Fibroblast of pulmonary artery (primary cell): ENCODE data around the gene KRTAP5-6.

ENCODE experiments used
- DNase-seq: peaks from one replicate; pipeline ENCODE4 v3.0.0-alpha.2; 2010; ENCODE audit warnings: low read depth
- H3K4me3 ChIP-seq: replicated peaks from 2 replicates; pipeline ENCODE4 v1.5.1; 2011; ENCODE audit warnings: low read depth, mild to moderate bottlenecking, control low read depth, low read length, moderate library complexity
- TF ChIP-seq, protein P1 (sequence below): IDR thresholded peaks from 2 replicates; pipeline ENCODE4 v1.5.1; 2011; ENCODE audit warnings: mild to moderate bottlenecking, control low read depth, low read length, inconsistent platforms; ENCODE audit errors: missing control alignments

The KRTAP5-6 gene

DNA sequence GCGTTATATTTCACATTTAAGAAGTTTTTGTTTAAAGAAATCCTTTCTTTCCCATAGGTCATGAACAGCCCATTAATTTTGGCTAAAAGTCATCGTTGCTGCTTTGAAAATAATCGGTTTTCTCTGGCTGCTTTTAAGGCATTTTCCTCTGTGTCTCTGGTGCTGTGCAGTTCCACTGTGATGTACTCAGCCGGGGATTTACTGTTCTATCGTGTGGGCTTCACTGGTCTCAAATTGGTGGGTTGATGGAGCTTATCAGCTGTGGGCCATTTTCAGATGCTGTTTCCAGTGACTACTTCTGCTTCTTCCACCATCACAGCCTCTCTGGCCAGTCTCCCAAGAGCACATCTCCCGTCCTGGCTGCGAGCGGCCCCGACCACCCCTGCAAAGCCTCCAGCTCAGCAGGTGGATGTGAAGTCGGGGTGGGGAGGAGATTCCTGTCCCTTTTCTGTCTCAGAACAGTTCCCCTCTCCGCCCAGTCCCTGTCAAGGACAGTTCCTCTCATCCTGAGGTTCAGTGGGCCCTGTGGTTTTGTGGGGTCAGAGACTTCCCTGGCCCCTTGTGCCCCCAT lies 33.1 kb downstream of the KRTAP5-6 start:
- TF ChIP-seq, protein P1, sequence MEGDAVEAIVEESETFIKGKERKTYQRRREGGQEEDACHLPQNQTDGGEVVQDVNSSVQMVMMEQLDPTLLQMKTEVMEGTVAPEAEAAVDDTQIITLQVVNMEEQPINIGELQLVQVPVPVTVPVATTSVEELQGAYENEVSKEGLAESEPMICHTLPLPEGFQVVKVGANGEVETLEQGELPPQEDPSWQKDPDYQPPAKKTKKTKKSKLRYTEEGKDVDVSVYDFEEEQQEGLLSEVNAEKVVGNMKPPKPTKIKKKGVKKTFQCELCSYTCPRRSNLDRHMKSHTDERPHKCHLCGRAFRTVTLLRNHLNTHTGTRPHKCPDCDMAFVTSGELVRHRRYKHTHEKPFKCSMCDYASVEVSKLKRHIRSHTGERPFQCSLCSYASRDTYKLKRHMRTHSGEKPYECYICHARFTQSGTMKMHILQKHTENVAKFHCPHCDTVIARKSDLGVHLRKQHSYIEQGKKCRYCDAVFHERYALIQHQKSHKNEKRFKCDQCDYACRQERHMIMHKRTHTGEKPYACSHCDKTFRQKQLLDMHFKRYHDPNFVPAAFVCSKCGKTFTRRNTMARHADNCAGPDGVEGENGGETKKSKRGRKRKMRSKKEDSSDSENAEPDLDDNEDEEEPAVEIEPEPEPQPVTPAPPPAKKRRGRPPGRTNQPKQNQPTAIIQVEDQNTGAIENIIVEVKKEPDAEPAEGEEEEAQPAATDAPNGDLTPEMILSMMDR = no peak
- DNase-seq = no peak

DNA sequence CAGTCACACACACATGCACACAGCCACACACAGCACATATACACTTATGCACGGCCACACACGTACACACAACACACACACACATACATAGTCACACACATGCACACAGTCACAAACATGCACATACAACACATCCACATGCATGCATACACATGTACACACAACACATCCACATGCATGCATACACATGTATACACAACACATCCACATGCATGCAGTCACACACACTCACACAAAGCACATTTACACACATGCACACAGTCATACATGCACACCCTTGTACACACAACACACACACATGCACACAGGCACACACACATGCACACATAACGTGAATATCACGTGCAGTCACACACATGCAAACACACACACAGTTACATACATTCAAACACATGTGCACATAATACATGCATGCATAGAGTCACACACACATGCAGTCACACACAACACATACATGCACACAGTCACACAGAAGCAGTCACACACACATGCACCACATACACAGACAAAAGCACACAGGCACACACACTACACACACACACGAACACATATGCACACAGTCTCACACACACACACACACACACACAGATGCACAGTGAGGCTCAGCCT lies 34.6 kb downstream of the KRTAP5-6 start:
- DNase-seq = no peak
- H3K4me3 ChIP-seq = no peak overlapping the region
- TF ChIP-seq, protein P1 = no peak

More for the DNA sequence above, 33.1 kb downstream of the KRTAP5-6 start:
- H3K4me3 ChIP-seq = no peak overlapping the region

DNA sequence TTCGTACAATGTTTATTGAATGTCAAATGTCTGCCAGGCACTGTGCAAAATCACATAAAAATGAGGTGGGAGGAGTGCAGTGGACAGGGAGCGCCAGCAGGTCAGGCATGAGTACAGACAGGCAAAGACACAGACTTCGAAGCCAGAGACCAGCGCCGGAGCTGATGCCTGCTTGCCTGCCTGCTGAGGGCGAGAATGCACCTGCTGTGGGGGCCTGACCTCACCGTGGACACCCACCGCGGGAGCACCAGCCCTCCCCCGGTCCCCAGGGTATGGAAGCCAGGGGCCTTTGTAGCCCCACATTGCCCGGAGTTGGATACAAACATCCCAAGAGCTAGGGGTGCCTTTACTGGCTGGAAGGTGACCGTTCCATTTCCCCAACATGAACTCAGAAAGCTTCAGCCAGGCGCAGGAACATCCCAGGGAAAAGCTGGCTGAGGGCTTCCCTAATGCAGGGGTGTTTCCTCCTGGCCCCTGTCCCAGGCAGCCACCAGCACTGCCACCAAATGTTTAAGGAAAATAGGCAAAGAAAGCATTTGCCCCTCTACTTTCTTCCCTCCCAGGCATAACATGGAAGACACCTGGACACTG lies 35.5 kb downstream of the KRTAP5-6 start:
- H3K4me3 ChIP-seq = no peak overlapping the region
- TF ChIP-seq, protein P1 = no peak
- no peak for DNase-seq

DNA sequence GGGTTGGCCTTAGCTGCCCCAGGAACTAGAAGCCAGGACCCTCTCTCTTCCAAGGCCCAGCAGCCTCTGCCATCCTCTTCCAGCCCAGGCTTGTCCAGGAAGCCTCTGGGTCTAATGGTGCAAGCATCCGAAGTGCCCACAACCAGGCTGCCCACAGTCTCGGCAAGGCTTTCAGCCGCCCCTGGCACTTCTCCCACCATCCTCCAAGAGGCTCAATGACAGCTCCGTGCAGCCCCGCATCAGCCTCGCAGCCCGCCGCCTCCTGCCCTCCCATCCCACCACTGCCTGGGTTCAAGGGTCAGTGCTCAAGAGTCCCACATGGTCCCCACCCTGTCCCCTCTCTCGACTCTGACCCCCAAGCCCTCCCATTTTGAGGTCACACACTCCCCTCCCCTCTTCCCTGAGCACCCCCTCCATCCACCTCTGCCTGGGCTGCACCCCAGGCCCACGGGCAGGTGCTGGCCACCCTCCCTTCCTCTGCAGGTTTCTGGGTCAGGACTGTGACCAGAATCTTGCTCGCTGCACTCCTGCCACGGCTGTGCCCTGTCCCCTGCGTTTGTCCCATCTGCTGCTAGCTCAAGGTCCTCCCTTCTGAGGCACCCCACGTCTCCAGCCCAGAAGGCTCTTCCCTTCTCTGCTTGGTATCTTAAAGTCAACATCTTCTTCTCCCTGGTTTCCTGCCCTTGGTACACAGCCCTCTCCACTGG lies 36.2 kb downstream of the KRTAP5-6 start:
- TF ChIP-seq, protein P1 = no peak
- no peak for DNase-seq
- no peak overlapping the region for H3K4me3 ChIP-seq

DNA sequence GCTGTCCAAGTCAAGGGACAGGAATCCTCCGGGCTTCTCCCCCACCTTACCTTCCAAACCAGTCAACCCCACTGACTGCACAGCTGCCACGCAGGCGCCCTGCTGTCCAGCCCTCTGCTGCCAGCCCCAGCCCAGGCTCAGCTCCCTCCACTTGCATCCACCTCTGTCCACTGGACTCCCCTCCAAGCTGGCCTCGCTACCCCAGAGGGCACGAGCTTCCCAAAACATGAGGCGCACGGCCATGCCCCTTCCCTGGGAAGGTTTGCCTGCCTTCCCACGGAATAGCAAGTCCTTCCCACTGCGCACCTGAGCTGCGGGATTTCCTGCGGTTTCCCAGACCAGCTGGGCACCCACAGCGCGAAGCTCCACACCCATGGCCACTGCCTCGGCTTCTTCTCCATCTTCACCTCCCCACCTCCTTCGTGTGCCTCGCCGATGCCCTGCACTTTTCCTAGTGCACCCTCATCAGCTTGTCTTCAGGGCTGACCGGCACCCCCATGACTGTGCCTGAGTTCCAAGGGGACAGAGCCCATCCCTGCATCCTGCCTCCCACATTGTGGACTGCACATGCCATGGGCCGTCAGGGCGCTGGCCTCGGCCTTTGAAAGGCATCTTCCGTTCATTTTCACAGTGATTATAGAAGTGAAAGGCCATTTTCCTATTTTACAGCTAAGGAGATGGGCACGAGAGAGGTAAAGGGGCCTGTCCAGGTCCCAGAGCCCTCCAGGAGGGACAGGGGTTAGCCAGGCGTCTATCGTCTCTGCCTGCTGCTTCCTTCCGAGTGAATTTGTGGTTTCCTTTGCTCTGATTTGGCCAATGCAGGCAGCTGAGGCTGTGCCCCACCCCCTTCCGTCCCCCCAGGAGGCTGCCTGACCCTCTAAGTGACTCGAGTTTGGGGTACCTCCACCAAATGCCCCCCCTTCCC lies 37.0 kb downstream of the KRTAP5-6 start:
- TF ChIP-seq, protein P1 = no peak
- no peak overlapping the region for H3K4me3 ChIP-seq
- no peak for DNase-seq

DNA sequence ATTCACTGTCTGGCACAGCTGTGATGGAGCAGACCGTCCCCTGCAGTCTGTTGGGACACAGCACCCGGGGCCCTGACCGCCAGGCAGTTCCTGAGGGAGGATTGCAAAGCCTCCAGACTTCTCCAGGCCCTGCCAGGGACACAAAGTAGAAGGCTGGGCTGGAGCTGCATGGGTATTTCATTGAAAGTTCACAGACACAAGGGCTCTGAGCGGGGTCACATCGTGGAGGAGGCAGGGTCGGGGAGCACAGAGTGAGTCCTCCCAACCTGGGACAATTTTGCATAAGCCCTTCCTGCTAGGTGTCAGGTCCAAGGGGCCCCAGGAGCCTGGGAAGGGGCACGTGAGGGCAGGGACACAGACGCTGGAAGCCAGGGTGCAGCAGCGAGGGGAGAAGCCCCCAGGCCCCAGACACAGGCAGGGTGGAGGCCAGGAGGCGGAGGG lies 37.7 kb downstream of the KRTAP5-6 start:
- TF ChIP-seq, protein P1 = no peak
- H3K4me3 ChIP-seq = no peak overlapping the region
- no peak for DNase-seq
